Osteocyte (in vitro differentiated cells): ENCODE results near the gene IL13. TPM values are rescaled to one million over a fixed set of nuclear protein-coding genes. Genes with fewer than 3 reads are reported as not detected.

Experiments
- DNase-seq: peaks from one replicate; pipeline ENCODE4 v3.0.0; 2021; ENCODE audit warnings: mixed read lengths; ENCODE audit not compliant: unreplicated experiment; ENCODE audit errors: extremely low spot score
- H3K27ac Mint-ChIP-seq: one replicate; pipeline ENCODE4 v1.8.0; 2021; ENCODE audit warnings: mild to moderate bottlenecking, mixed read lengths; ENCODE audit not compliant: unreplicated experiment
- H3K27me3 Mint-ChIP-seq: one replicate; pipeline ENCODE4 v1.8.0; 2021; ENCODE audit warnings: mixed read lengths; ENCODE audit not compliant: unreplicated experiment
- H3K36me3 Mint-ChIP-seq: one replicate; pipeline ENCODE4 v1.8.0; 2021; ENCODE audit warnings: mixed read lengths; ENCODE audit not compliant: unreplicated experiment
- H3K4me1 Mint-ChIP-seq: one replicate; pipeline ENCODE4 v1.8.0; 2021; ENCODE audit warnings: mixed read lengths; ENCODE audit not compliant: unreplicated experiment
- H3K4me3 Mint-ChIP-seq: one replicate; pipeline ENCODE4 v1.8.0; 2021; ENCODE audit warnings: mild to moderate bottlenecking, moderate library complexity, mixed read lengths; ENCODE audit not compliant: unreplicated experiment
- H3K9me3 Mint-ChIP-seq: one replicate; pipeline ENCODE4 v1.8.0; 2021; ENCODE audit warnings: mixed read lengths; ENCODE audit not compliant: unreplicated experiment
- total RNA-seq: library from RNA; stranded (reverse); gene quantifications from 2 replicates; pipeline ENCODE4 v1.2.1, GENCODE V29; 2021
- TF ChIP-seq, protein P1 (sequence below): fragments of 200-600 bp; sonication (generic); IDR thresholded peaks from 2 replicates; pipeline ENCODE4 v1.5.0; 2021; ENCODE audit warnings: antibody characterized with exemption, mild to moderate bottlenecking, moderate library complexity

Gene IL13
- total RNA-seq, 1 donor from 2014 or later: not detected

DNA sequence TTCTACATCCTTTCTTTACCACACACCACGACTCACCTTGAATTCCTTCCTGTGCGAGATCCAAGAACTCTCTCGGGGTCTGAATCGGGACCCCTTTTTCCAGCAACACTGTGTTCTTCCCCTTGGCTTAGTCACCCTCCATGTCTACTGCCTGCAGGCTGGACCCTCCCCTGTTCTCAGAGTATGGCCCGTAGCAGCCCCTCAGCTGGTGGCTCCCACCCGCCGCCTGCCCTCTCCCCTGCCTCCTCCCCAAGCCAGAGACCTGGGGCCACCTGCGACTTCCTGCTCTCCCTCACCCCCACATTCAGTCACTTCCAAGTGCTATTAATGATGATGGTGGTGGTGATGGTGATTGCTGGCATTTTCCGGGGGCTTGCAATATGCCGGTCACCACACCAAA, 9.3 kb downstream of the IL13 start:
- Mint-ChIP-seq H3K27me3 (no peaks in the 10 kb centered on the region), H3K36me3 (no peaks in the 10 kb centered on the region), H3K27ac (no peak overlapping the region), H3K9me3 (no peaks in the 10 kb centered on the region), H3K4me1 (no peaks in the 10 kb centered on the region), H3K4me3 (no peak overlapping the region)
- no peak for DNase-seq
- TF ChIP-seq, protein P1, sequence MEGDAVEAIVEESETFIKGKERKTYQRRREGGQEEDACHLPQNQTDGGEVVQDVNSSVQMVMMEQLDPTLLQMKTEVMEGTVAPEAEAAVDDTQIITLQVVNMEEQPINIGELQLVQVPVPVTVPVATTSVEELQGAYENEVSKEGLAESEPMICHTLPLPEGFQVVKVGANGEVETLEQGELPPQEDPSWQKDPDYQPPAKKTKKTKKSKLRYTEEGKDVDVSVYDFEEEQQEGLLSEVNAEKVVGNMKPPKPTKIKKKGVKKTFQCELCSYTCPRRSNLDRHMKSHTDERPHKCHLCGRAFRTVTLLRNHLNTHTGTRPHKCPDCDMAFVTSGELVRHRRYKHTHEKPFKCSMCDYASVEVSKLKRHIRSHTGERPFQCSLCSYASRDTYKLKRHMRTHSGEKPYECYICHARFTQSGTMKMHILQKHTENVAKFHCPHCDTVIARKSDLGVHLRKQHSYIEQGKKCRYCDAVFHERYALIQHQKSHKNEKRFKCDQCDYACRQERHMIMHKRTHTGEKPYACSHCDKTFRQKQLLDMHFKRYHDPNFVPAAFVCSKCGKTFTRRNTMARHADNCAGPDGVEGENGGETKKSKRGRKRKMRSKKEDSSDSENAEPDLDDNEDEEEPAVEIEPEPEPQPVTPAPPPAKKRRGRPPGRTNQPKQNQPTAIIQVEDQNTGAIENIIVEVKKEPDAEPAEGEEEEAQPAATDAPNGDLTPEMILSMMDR: no peak

DNA sequence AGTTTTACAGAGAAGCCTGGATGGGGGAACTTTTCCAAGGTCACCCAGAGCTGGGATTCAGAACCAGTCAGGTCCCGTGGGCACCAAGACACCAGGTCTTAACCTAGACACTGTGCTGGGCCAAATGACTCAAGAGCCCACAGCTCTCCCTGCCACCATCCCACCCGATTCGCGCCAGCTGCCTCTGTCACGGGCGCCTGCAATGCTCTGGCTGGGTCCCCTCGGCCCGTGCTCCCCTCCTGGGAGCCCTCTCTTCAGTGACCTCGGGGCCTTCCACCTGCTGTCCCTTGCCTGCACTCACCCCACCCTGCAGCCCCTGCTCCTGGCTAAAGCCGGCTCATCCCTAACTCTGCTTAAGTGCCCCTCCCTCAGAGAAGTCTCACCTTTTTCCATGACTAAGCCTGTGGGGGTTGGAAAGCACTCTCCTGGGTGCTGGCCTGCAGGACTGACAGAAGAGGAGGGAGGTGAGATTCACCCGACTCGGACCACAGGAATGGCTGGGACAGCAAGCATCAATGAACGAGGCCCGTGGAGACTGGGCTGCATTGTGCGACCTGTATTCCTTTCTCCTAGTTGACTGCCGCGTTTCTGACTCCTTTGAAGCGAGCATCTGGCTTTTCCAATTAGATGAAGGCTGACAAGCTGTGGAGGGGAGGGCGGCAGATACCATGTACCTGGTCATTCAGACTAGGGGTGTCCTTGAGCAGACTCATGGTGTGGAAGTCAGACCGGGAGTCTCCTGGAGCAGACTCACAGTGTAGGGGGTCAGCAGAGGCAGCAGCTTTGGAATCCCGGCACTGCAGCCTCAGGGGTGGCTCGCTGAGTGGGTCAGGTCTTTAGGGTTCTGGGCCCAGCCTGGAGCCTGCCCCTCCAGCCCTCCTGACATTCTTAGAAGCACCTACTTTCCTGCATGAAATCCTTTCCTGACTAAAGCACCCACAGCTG, 10.1 kb downstream of the IL13 start:
- no peak for DNase-seq
- Mint-ChIP-seq H3K4me3 (no peak overlapping the region), H3K9me3 (no peaks in the 10 kb centered on the region), H3K27ac (no peak overlapping the region), H3K27me3 (no peaks in the 10 kb centered on the region), H3K4me1 (no peaks in the 10 kb centered on the region), H3K36me3 (no peaks in the 10 kb centered on the region)
- TF ChIP-seq, protein P1: no peak

DNA sequence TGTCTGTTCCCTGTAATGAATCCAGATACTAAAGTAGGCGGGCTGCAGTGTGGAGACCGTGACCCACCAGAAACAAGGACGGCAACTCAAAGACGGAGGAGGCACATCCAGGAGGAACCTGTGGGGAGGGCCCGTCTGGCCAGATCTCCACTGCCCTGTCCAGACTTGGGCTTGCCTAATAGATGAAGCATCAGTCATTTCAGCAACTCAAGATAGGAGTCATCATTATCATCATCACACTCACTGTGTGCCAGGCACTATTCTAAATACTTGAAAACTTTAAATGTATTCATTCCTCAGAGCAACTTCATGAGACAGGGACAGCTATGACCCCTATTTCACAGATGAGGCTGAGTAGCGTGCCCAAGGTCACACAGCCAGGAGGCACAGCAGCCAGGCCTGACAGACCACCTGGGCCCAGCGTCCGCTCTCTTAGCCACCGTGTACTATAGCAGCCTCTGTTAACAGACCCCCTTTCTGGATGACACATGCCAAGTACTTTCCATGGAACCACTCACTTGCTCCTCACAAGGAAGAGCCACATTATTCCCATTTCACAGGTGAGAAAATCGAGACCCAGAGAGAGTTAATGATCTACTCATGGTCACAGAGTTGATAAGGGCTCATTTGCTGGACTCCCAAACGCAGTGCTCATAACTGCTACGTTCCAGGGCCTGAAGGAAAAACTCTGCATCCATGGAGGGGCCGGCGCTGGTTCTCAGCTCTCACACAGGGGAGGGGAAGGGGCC, 10.9 kb downstream of the IL13 start:
- no peaks in the 10 kb centered on the region for H3K27me3 Mint-ChIP-seq
- TF ChIP-seq, protein P1: no peak
- H3K4me1 Mint-ChIP-seq: peaks cover under 1% of the 10 kb centered on the region
- no peak overlapping the region for H3K27ac Mint-ChIP-seq
- no peak for DNase-seq
- H3K36me3 Mint-ChIP-seq: no peaks in the 10 kb centered on the region
- H3K4me3 Mint-ChIP-seq: no peak overlapping the region
- H3K9me3 Mint-ChIP-seq: no peaks in the 10 kb centered on the region

DNA sequence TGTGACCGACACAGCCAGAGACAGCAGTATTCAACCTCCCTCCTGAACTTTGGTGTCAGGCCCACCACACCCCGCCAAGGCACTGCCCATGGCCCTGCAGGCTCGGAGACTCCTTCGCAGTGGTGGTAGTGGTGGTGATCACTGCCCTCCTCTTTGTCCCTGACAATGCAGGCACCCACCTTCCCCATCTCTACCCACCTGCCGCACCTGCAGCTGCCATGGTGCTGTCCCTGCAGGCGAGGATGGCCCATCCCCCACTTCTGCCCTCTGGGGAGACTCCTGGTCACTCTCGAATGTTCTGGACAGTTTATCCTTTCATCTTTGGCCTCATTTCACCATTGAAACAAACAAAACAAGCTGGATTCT, 11.5 kb downstream of the IL13 start:
- Mint-ChIP-seq H3K27me3 (no peaks in the 10 kb centered on the region), H3K4me1 (peaks cover 6% of the 10 kb centered on the region), H3K27ac (no peak overlapping the region), H3K9me3 (no peaks in the 10 kb centered on the region), H3K4me3 (no peak overlapping the region), H3K36me3 (no peaks in the 10 kb centered on the region)
- DNase-seq: no peak
- TF ChIP-seq, protein P1: no peak
